ENCODE measurements around the gene IL9. TPM values are rescaled to one million over a fixed set of nuclear protein-coding genes. Genes with fewer than 3 reads are reported as not detected.

The IL9 gene
- total RNA-seq, 4 donors from 2014 or later = not detected

- Histone ChIP-seq H3K36me3 (no peaks in the 10 kb centered on the region), H3K4me3 (no peak overlapping the region), H3K9me3 (no peaks in the 10 kb centered on the region), H3K27ac (no peak overlapping the region), H3K27me3 (no peaks in the 10 kb centered on the region), H3K4me1 (no peaks in the 10 kb centered on the region)
- no peak for DNase-seq
- TF ChIP-seq CTCF (IDR thresholded peaks at IDR 0.05) = no peak
- TF ChIP-seq POLR2A (IDR thresholded peaks at IDR 0.05) = no peak
- intact Hi-C loops (cut with DNase I; ENCODE audit: low total_unique reads) = no loop called here
Observed at GRCh38 chr5:135881244-135881643, 14.4 kb downstream of the IL9 start.

- no peaks in the 10 kb centered on the region for H3K9me3 ChIP-seq
- intact Hi-C loops (cut with DNase I; ENCODE audit: low total_unique reads) = no loop called here
- no peak for TF ChIP-seq POLR2A (IDR thresholded peaks at IDR 0.05)
Observed at GRCh38 chr5:135880801-135881200, 14.8 kb downstream of the IL9 start.

GRCh38 chr5:135880278-135880677 is 15.4 kb downstream of the IL9 start:
- Histone ChIP-seq H3K9me3 (no peaks in the 10 kb centered on the region), H3K27me3 (no peaks in the 10 kb centered on the region), H3K27ac (no peak overlapping the region), H3K4me1 (no peaks in the 10 kb centered on the region), H3K4me3 (no peak overlapping the region), H3K36me3 (no peaks in the 10 kb centered on the region)
- TF ChIP-seq POLR2A (IDR thresholded peaks at IDR 0.05) (no peak), CTCF (IDR thresholded peaks at IDR 0.05) (no peak)
- DNase-seq = no peak
- intact Hi-C loops (cut with DNase I; ENCODE audit: low total_unique reads) = no loop called here

More at GRCh38 chr5:135880801-135881200, 14.8 kb downstream of the IL9 start:
- Histone ChIP-seq H3K4me1 (no peaks in the 10 kb centered on the region), H3K27ac (no peak overlapping the region), H3K36me3 (no peaks in the 10 kb centered on the region), H3K4me3 (no peak overlapping the region), H3K27me3 (no peaks in the 10 kb centered on the region)
- no peak for DNase-seq

- H3K4me3 ChIP-seq = no peak overlapping the region
- no peaks in the 10 kb centered on the region for H3K9me3 ChIP-seq
- no peaks in the 10 kb centered on the region for H3K4me1 ChIP-seq
- H3K27me3 ChIP-seq = no peaks in the 10 kb centered on the region
- no peak overlapping the region for H3K27ac ChIP-seq
- intact Hi-C loops (cut with DNase I; ENCODE audit: low total_unique reads) = no loop called here
- TF ChIP-seq CTCF (IDR thresholded peaks at IDR 0.05) (no peak), POLR2A (IDR thresholded peaks at IDR 0.05) (no peak)
- no peak for DNase-seq
- H3K36me3 ChIP-seq = no peaks in the 10 kb centered on the region
Observed at GRCh38 chr5:135879591-135879990, 16.1 kb downstream of the IL9 start.

GRCh38 chr5:135878156-135878620 is 17.5 kb downstream of the IL9 start:
- H3K9me3 ChIP-seq = no peaks in the 10 kb centered on the region
- no peaks in the 10 kb centered on the region for H3K36me3 ChIP-seq
- H3K4me1 ChIP-seq = no peaks in the 10 kb centered on the region
- intact Hi-C loops (cut with DNase I; ENCODE audit: low total_unique reads) = no loop called here
- no peak for DNase-seq
- TF ChIP-seq CTCF (IDR thresholded peaks at IDR 0.05) (no peak), POLR2A (IDR thresholded peaks at IDR 0.05) (no peak)
- H3K27ac ChIP-seq = no peak overlapping the region
- H3K27me3 ChIP-seq = no peaks in the 10 kb centered on the region
- no peak overlapping the region for H3K4me3 ChIP-seq

GRCh38 chr5:135877570-135878155 is 18.0 kb downstream of the IL9 start:
- no peaks in the 10 kb centered on the region for H3K36me3 ChIP-seq
- no peaks in the 10 kb centered on the region for H3K4me1 ChIP-seq
- H3K27me3 ChIP-seq = no peaks in the 10 kb centered on the region
- no peak overlapping the region for H3K4me3 ChIP-seq
- DNase-seq = no peak
- H3K9me3 ChIP-seq = no peaks in the 10 kb centered on the region
- TF ChIP-seq POLR2A (IDR thresholded peaks at IDR 0.05) (no peak), CTCF (IDR thresholded peaks at IDR 0.05) (no peak)
- intact Hi-C loops (cut with DNase I; ENCODE audit: low total_unique reads) = no loop called here
- H3K27ac ChIP-seq = no peak overlapping the region
